ENCODE data around the gene DNAJA4. TPM values are rescaled to one million over a fixed set of nuclear protein-coding genes. Genes with fewer than 3 reads are reported as not detected.

The DNAJA4 gene
- total RNA-seq, 1 experiment from 2014 or later = 1.3 TPM

DNA sequence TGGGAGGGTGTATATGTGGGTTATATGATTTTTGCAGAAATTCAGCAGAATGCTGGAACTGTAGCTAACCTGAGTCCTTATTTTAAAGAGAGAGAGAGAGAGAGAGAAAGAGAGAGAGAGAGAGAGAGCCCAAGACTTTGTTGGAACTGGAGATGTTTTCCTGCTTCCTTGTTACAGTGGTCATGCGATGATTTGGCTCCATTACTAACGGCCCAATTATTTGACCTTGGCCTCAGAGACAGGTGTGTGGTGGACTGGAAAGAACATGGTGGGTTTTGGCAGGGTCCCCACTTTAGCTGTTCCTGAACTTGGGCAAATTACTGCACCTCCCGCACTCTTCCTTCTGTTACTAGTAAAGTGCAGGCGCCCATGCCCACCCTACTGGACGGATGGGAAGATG is 15.2 kb upstream of the DNAJA4 start:
- no peak overlapping the region for H3K9ac ChIP-seq (ENCODE audit: low read length)
- no peaks in the 10 kb centered on the region for H3K36me3 ChIP-seq (ENCODE audit: low read depth, low read length)
- no peak overlapping the region for H3K4me2 ChIP-seq (ENCODE audit: low read length)
- no peaks in the 10 kb centered on the region for H3K9me2 ChIP-seq (replicated peaks; ENCODE audit: low read length)
- no peaks in the 10 kb centered on the region for H3K4me1 ChIP-seq (ENCODE audit: insufficient read depth, low read length)
- CTCF ChIA-PET = no interaction called here
- TF ChIP-seq EZH2phosphoT487 (IDR thresholded peaks at IDR 0.05; ENCODE audit: borderline replicate concordance, low read length) (no peak), CTCF (conservative IDR thresholded peaks at IDR 0.05; ENCODE audit: low read depth, low read length) (no peak), EZH2 (IDR thresholded peaks at IDR 0.05; ENCODE audit: low read length, unreplicated experiment) (no peak)
- H2AFZ ChIP-seq (ENCODE audit: low read length) = no peak overlapping the region
- ATAC-seq (no peak), DNase-seq (no peak)
- H3K27me3 ChIP-seq (ENCODE audit: low read length) = no peaks in the 10 kb centered on the region
- no peak overlapping the region for H3K4me3 ChIP-seq (ENCODE audit: low read length)
- no TSS peak for BruUV-seq (replicated peaks)
- no peaks in the 10 kb centered on the region for H3K9me3 ChIP-seq (ENCODE audit: low read length)
- intact Hi-C loops (cut with micrococcal nuclease) = no loop called here
- POLR2A ChIA-PET (ENCODE audit: unreplicated experiment) = no interaction called here
- H3K79me2 ChIP-seq (ENCODE audit: low read length) = no peaks in the 10 kb centered on the region
- H3F3A ChIP-seq (ENCODE audit: low read length, unreplicated experiment) = no peaks in the 10 kb centered on the region
- H3K27ac ChIP-seq (ENCODE audit: low read length) = no peak overlapping the region
- no peaks in the 10 kb centered on the region for H4K20me1 ChIP-seq (ENCODE audit: low read length)

- Histone ChIP-seq H3F3A (ENCODE audit: low read length, unreplicated experiment) (no peaks in the 10 kb centered on the region), H2AFZ (ENCODE audit: low read length) (no peak overlapping the region), H3K36me3 (ENCODE audit: low read depth, low read length) (no peaks in the 10 kb centered on the region)
These were observed 13.2 kb upstream of the DNAJA4 start for GRCh38 chr15:78251136-78251535.

More at GRCh38 chr15:78251136-78251535, 13.2 kb upstream of the DNAJA4 start:
- no TSS peak for BruUV-seq (replicated peaks)
- intact Hi-C loops (cut with micrococcal nuclease) = no loop called here
- Histone ChIP-seq H3K9me2 (replicated peaks; ENCODE audit: low read length) (no peaks in the 10 kb centered on the region), H3K79me2 (ENCODE audit: low read length) (no peaks in the 10 kb centered on the region), H4K20me1 (ENCODE audit: low read length) (no peaks in the 10 kb centered on the region), H3K9ac (ENCODE audit: low read length) (no peak overlapping the region), H3K27me3 (ENCODE audit: low read length) (no peaks in the 10 kb centered on the region), H3K9me3 (ENCODE audit: low read length) (no peaks in the 10 kb centered on the region), H3K4me2 (ENCODE audit: low read length) (no peak overlapping the region), H3K4me1 (ENCODE audit: insufficient read depth, low read length) (no peaks in the 10 kb centered on the region), H3K27ac (ENCODE audit: low read length) (no peak overlapping the region), H3K4me3 (ENCODE audit: low read length) (no peak overlapping the region)
- no peak for ATAC-seq
- TF ChIP-seq EZH2phosphoT487 (IDR thresholded peaks at IDR 0.05; ENCODE audit: borderline replicate concordance, low read length) = no peak
- no peak for TF ChIP-seq CTCF (conservative IDR thresholded peaks at IDR 0.05; ENCODE audit: low read depth, low read length)
- no peak for TF ChIP-seq EZH2 (IDR thresholded peaks at IDR 0.05; ENCODE audit: low read length, unreplicated experiment)
- ChIA-PET POLR2A (ENCODE audit: unreplicated experiment) (no interaction called here), CTCF (no interaction called here)
- no peak for DNase-seq
